Endothelial cell of umbilical vein (primary cell): ENCODE results near the gene METRNL. TPM values are rescaled to one million over a fixed set of nuclear protein-coding genes. Genes with fewer than 3 reads are reported as not detected.

Source experiments
- BruUV-seq: library from RNA; stranded (reverse); fragments of 400-500 nt; replicated peaks from 2 replicates; lab custom pipeline; 2021; lab: Mats Ljungman, UMichigan
- CTCF ChIA-PET: fragments of 300-600, 350-600 bp; sonication (Branson Sonifier 250); formaldehyde crosslinking; loops from one replicate; lab custom pipeline; 2021; ENCODE audit warnings: antibody characterized with exemption, inconsistent platforms; lab: Charles Lee
- POLR2A ChIA-PET: fragments of 300-600, 350-600 bp; sonication (Branson Sonifier 250); formaldehyde crosslinking; loops from one replicate; lab custom pipeline; 2021; ENCODE audit warnings: antibody characterized with exemption, inconsistent platforms; lab: Charles Lee
- DNase-seq: peaks from one replicate; pipeline ENCODE4 v3.0.0-alpha.2; 2011; ENCODE audit warnings: low read depth, low spot score
- FAIRE-seq: peaks from 2 replicates; lab custom pipeline; 2011; peaks lifted over from hg19 to GRCh38; lab: Jason Lieb, UNC
- H2AFZ ChIP-seq: 2 replicates; pipeline ENCODE4 v1.6.0; 2012; ENCODE audit warnings: low read depth, low read length, control low read depth, inconsistent platforms
- H3K27ac ChIP-seq: 2 replicates; pipeline ENCODE4 v1.5.1; 2011; ENCODE audit warnings: low read depth, mild to moderate bottlenecking, control low read depth, low read length, moderate library complexity; ENCODE audit not compliant: insufficient read depth
- H3K27me3 ChIP-seq, 2 experiments: 2 replicates each; pipeline versions ENCODE4 v1.6.0 to v1.6.1; 2011; ENCODE audit warnings: low read length in 2 of 2, mixed read lengths in 1 of 2; ENCODE audit not compliant: control insufficient read depth in 2 of 2, insufficient read depth in 2 of 2
- H3K36me3 ChIP-seq, 2 experiments: 2 replicates in 1 of 2; 3 replicates in 1 of 2; pipeline ENCODE4 v1.5.1; 2011; ENCODE audit warnings: low read length in 2 of 2, mild to moderate bottlenecking in 1 of 2, moderate library complexity in 1 of 2; ENCODE audit not compliant: control insufficient read depth in 2 of 2, insufficient read depth in 2 of 2; ENCODE audit errors: extremely low read depth in 1 of 2
- H3K4me1 ChIP-seq: 3 replicates; pipeline ENCODE4 v1.5.1; 2011; ENCODE audit warnings: mild to moderate bottlenecking, low read length; ENCODE audit not compliant: control insufficient read depth, insufficient read depth; ENCODE audit errors: extremely low read depth
- H3K4me2 ChIP-seq: 2 replicates; pipeline ENCODE4 v1.6.1; 2011; ENCODE audit warnings: low read length, control low read depth, mixed read lengths; ENCODE audit not compliant: insufficient read depth
- H3K4me3 ChIP-seq, 3 experiments: fragments of 200-600 bp in 1 of 3; sonication (generic), shearing (Covaris generic) in 1 of 3; replicated peaks in 1 of 3; 2 replicates each; pipeline ENCODE4 v1.5.1; 2011 to 2016; ENCODE audit warnings: control low read depth in 3 of 3, low read length in 3 of 3, mild to moderate bottlenecking in 2 of 3, inconsistent platforms in 1 of 3, low read depth in 1 of 3, moderate library complexity in 1 of 3; ENCODE audit not compliant: insufficient read depth in 1 of 3
- H3K79me2 ChIP-seq: 2 replicates; pipeline ENCODE4 v1.6.0; 2012; ENCODE audit warnings: low read length, inconsistent platforms; ENCODE audit not compliant: control insufficient read depth, insufficient read depth
- H3K9ac ChIP-seq: replicated peaks from 2 replicates; pipeline ENCODE3; 2011; ENCODE audit warnings: low read length, control low read depth; ENCODE audit not compliant: insufficient read depth; ENCODE audit errors: extremely low read depth
- H3K9me1 ChIP-seq: replicated peaks from 3 replicates; pipeline ENCODE4 v1.6.0; 2011; ENCODE audit warnings: mild to moderate bottlenecking, low read length; ENCODE audit not compliant: control insufficient read depth, insufficient read depth; ENCODE audit errors: extremely low read depth
- H3K9me3 ChIP-seq: replicated peaks from 2 replicates; pipeline ENCODE4 v1.5.1; 2012; ENCODE audit warnings: low read length, inconsistent platforms; ENCODE audit not compliant: control insufficient read depth, insufficient read depth
- H4K20me1 ChIP-seq: replicated peaks from 2 replicates; pipeline ENCODE3; 2011; ENCODE audit warnings: mild to moderate bottlenecking, low read length; ENCODE audit not compliant: control insufficient read depth, insufficient read depth; ENCODE audit errors: extremely low read depth
- CTCF ChIP-seq, 2 donors: IDR thresholded peaks; 1 replicate in 1 of 2; 2 replicates in 1 of 2; pipeline ENCODE4 v1.5.1; 2011; ENCODE audit warnings: low read length in 2 of 2, mild to moderate bottlenecking in 2 of 2, moderate library complexity in 2 of 2, control low read depth in 1 of 2, inconsistent platforms in 1 of 2, low read depth in 1 of 2; ENCODE audit not compliant: insufficient read depth in 1 of 2; ENCODE audit errors: extremely low read depth in 1 of 2
- EZH2 ChIP-seq: IDR thresholded peaks from 2 replicates; pipeline ENCODE4 v1.6.1; 2012; ENCODE audit warnings: borderline replicate concordance, low read depth, mild to moderate bottlenecking, moderate library complexity, low read length, inconsistent platforms; ENCODE audit not compliant: severe bottlenecking
- FOS ChIP-seq: IDR thresholded peaks from 2 replicates; pipeline ENCODE4 v1.6.1; 2011; ENCODE audit warnings: mild to moderate bottlenecking, low read length, moderate library complexity, borderline replicate concordance; ENCODE audit not compliant: insufficient read depth
- GATA2 ChIP-seq: IDR thresholded peaks from 2 replicates; pipeline ENCODE4 v1.7.0; 2011; ENCODE audit warnings: low read depth, mild to moderate bottlenecking, moderate library complexity, mixed read lengths, low read length; ENCODE audit not compliant: insufficient read length, insufficient read depth
- JUN ChIP-seq: IDR thresholded peaks from 2 replicates; pipeline ENCODE4 v1.6.1; 2011; ENCODE audit warnings: borderline replicate concordance, low read depth; ENCODE audit not compliant: insufficient read length, insufficient read depth
- MAX ChIP-seq: IDR thresholded peaks from 2 replicates; pipeline ENCODE4 v1.6.1; 2011; ENCODE audit not compliant: insufficient read depth, insufficient read length
- MYC ChIP-seq: IDR thresholded peaks from one replicate; pipeline ENCODE4 v1.6.1; 2011; ENCODE audit warnings: mild to moderate bottlenecking, low read depth, low read length
- POLR2A ChIP-seq: IDR thresholded peaks from 2 replicates; pipeline ENCODE4 v1.6.1; 2012; ENCODE audit warnings: low read depth, mild to moderate bottlenecking, control low read depth, low read length
- POLR2AphosphoS5 ChIP-seq: IDR thresholded peaks from 2 replicates; pipeline ENCODE4 v1.6.1; 2012; ENCODE audit warnings: low read depth, mild to moderate bottlenecking, control low read depth, low read length, moderate library complexity; ENCODE audit not compliant: insufficient read depth
- dilution Hi-C: fragments of 300-500 bp; cut with MboI; formaldehyde crosslinking; loops from one replicate; pipeline ENCODE4 v1.15.0; 2019; ENCODE audit warnings: low sequenced_read_pairs; ENCODE audit not compliant: extremely low pct_ligation_motif_present
- intact Hi-C: fragments of 100-400 bp; cut with micrococcal nuclease; formaldehyde crosslinking; loops from one replicate; pipeline ENCODE4 v1.10.0; 2022
- polyA plus RNA-seq, 4 experiments: library from polyadenylated mRNA; depleted of rRNA in 3 of 4; stranded (reverse) in 3 of 4; unstranded in 1 of 4; fragments of >200 nt; gene quantifications; 2 replicates each; pipeline versions ENCODE4 v1.2.1 to v1.2.3, GENCODE V29; 2011 to 2012; ENCODE audit warnings: missing spikeins in 1 of 4
- total RNA-seq: library from RNA; stranded (reverse); gene quantifications from 2 replicates; pipeline ENCODE4 v1.2.3, GENCODE V29; 2021

Gene METRNL
- total and polyA plus RNA-seq, 2 donors (not counting 3 experiments of a cell fraction or from before 2014, with no cell fraction given), result 29.5 to 54.4 TPM

DNA sequence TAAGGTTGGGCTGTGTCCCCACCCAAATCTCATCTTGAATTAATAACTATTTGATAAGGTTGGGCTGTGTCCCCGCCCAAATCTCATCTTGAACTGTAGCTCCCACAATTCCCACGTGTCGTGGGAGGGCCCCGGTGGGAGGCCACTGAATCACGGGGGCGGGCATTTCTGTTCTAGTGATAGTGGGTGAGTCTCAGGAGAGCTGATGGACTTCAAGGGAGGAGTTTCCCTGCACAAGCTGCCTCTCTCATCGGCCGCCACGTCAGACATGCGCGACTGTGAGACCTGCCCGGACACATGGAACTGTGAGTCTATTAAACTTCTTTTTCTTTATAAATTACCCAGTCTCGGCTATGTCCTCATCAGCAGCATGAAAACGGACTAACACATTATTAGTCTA is 44.9 kb upstream of the METRNL start:
- ChIA-PET POLR2A (interaction anchor here (0.7 kb wide), 1 partner anchor 10 kb away, joined by 3 read pairs; no protein-coding TSS in a partner anchor), CTCF (no interaction called here)
- DNase-seq, result no peak
- Histone ChIP-seq H3K27ac (no peak overlapping the region), H3K36me3 (no peaks in the 10 kb centered on the region), H3K4me3 (no peak overlapping the region), H3K4me1 (no peaks in the 10 kb centered on the region), H3K79me2 (no peaks in the 10 kb centered on the region), H3K4me2 (no peak overlapping the region), H3K9ac (no peak overlapping the region), H3K27me3 (no peaks in the 10 kb centered on the region), H3K9me1 (no peaks in the 10 kb centered on the region), H2AFZ (no peak overlapping the region), H4K20me1 (no peaks in the 10 kb centered on the region), H3K9me3 (no peaks in the 10 kb centered on the region)
- dilution Hi-C loops, result no loop called here
- TF ChIP-seq POLR2A (no peak), CTCF (IDR thresholded peaks at IDR 0.05; ENCODE audit: extremely low read depth in 1 of 2, insufficient read depth in 1 of 2, low read depth in 1 of 2, low read length in 2 of 2) (no peak), EZH2 (no peak), FOS (no peak), JUN (no peak), MAX (no peak), POLR2AphosphoS5 (no peak), MYC (no peak), GATA2 (no peak)
- no TSS peak for BruUV-seq
- no peak for FAIRE-seq
- intact Hi-C loops, result no loop called here
